Caco-2 (cell line): ENCODE data around the gene C10orf88. TPM values are rescaled to one million over a fixed set of nuclear protein-coding genes. Genes with fewer than 3 reads are reported as not detected.

Experiments used
- BruUV-seq: library from RNA; stranded (reverse); fragments of 400-500 nt; replicated peaks from 2 replicates; lab custom pipeline; 2021; lab: Mats Ljungman, UMichigan
- CTCF ChIA-PET: fragments of 300-600 bp; sonication (Branson Sonifier 250); formaldehyde crosslinking; loops from one replicate; lab custom pipeline; 2022; ENCODE audit warnings: antibody characterized with exemption; lab: Charles Lee
- POLR2A ChIA-PET: fragments of 300-600 bp; sonication (Branson Sonifier 250); formaldehyde crosslinking; loops from one replicate; lab custom pipeline; 2022; ENCODE audit warnings: antibody characterized with exemption; lab: Charles Lee
- DNase-seq, 2 experiments: peaks; one replicate each; pipeline versions ENCODE4 v3.0.0 to v3.0.0-alpha.2; 2020 to 2022
- H3K27me3 ChIP-seq: replicated peaks from 2 replicates; pipeline ENCODE4 v1.6.0; 2011; ENCODE audit warnings: low read length; ENCODE audit not compliant: control insufficient read depth, insufficient read depth
- H3K36me3 ChIP-seq: 2 replicates; pipeline ENCODE4 v1.5.1; 2011; ENCODE audit warnings: low read length; ENCODE audit not compliant: control insufficient read depth, insufficient read depth
- H3K4me1 ChIP-seq: fragments of 250-450 bp; sonication (Bioruptor Pico); 2 replicates; pipeline ENCODE4 v1.5.1; 2020; ENCODE audit warnings: mild to moderate bottlenecking
- H3K4me3 ChIP-seq: 2 replicates; pipeline ENCODE4 v1.5.1; 2011; ENCODE audit warnings: low read depth, mild to moderate bottlenecking, control low read depth, low read length
- H3K9me3 ChIP-seq: fragments of 250-450 bp; sonication (Bioruptor Pico); 2 replicates; pipeline ENCODE4 v1.5.1; 2020; ENCODE audit warnings: mild to moderate bottlenecking, moderate library complexity
- H3K27ac Mint-ChIP-seq: one replicate; pipeline ENCODE4 v1.8.0; 2022; ENCODE audit warnings: mixed read lengths; ENCODE audit not compliant: unreplicated experiment
- H3K27me3 Mint-ChIP-seq: one replicate; pipeline ENCODE4 v1.8.0; 2022; ENCODE audit warnings: mixed read lengths; ENCODE audit not compliant: insufficient read depth, unreplicated experiment
- H3K36me3 Mint-ChIP-seq: one replicate; pipeline ENCODE4 v1.8.0; 2022; ENCODE audit warnings: mild to moderate bottlenecking, mixed read lengths; ENCODE audit not compliant: insufficient read depth, unreplicated experiment
- H3K4me1 Mint-ChIP-seq: one replicate; pipeline ENCODE4 v1.8.0; 2022; ENCODE audit warnings: low read depth, mixed read lengths; ENCODE audit not compliant: unreplicated experiment
- H3K4me3 Mint-ChIP-seq: one replicate; pipeline ENCODE4 v1.8.0; 2022; ENCODE audit warnings: mild to moderate bottlenecking, moderate library complexity, mixed read lengths; ENCODE audit not compliant: unreplicated experiment
- H3K9me3 Mint-ChIP-seq: one replicate; pipeline ENCODE4 v1.8.0; 2022; ENCODE audit warnings: mixed read lengths; ENCODE audit not compliant: unreplicated experiment
- intact Hi-C: fragments of 100-400 bp; cut with micrococcal nuclease; formaldehyde crosslinking; loops from one replicate; pipeline ENCODE4 v1.10.0; 2022; ENCODE audit not compliant: unreplicated experiment
- total RNA-seq: library from RNA; stranded (reverse); gene quantifications from 2 replicates; pipeline ENCODE4 v1.2.3, GENCODE V29; 2022
- TF ChIP-seq, protein P1 (sequence below), 2 experiments: fragments of 200-600 bp in 1 of 2; IDR thresholded peaks; 1 replicate in 1 of 2; 2 replicates in 1 of 2; pipeline versions ENCODE4 v1.5.1 to v1.8.0; 2011 to 2022; ENCODE audit warnings: antibody characterized with exemption in 1 of 2, control low read depth in 1 of 2, inconsistent platforms in 1 of 2, low read depth in 1 of 2, low read length in 1 of 2, mild to moderate bottlenecking in 1 of 2, moderate library complexity in 1 of 2; ENCODE audit not compliant: insufficient read depth in 1 of 2, severe bottlenecking in 1 of 2, unreplicated experiment in 1 of 2

Gene C10orf88
- total RNA-seq, 1 experiment from 2014 or later, result 8.7 TPM

DNA sequence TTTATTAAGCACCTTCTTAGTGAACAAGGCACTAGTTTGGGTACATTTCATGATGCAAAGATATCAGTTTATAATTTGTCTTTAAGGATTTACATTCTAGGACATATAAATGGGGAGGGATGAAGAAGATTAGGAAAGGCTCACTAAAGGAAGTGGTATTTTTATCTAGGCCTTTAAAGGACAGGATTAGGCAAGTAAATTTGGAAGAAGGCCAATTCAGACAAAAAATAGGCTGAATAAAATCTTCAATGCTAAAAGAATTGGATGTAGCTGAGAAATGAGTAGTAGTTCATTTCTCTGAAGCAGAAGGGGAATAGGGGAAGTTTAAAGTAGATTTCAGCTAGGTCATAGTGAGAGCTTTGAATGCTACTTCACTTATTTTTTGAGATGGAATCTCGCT is 69.9 kb downstream of the C10orf88 start:
- POLR2A ChIA-PET, result no interaction called here
- H3K9me3 ChIP-seq, result no peaks in the 10 kb centered on the region
- TF ChIP-seq, protein P1, sequence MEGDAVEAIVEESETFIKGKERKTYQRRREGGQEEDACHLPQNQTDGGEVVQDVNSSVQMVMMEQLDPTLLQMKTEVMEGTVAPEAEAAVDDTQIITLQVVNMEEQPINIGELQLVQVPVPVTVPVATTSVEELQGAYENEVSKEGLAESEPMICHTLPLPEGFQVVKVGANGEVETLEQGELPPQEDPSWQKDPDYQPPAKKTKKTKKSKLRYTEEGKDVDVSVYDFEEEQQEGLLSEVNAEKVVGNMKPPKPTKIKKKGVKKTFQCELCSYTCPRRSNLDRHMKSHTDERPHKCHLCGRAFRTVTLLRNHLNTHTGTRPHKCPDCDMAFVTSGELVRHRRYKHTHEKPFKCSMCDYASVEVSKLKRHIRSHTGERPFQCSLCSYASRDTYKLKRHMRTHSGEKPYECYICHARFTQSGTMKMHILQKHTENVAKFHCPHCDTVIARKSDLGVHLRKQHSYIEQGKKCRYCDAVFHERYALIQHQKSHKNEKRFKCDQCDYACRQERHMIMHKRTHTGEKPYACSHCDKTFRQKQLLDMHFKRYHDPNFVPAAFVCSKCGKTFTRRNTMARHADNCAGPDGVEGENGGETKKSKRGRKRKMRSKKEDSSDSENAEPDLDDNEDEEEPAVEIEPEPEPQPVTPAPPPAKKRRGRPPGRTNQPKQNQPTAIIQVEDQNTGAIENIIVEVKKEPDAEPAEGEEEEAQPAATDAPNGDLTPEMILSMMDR (IDR thresholded peaks at IDR 0.05; ENCODE audit: insufficient read depth in 1 of 2, low read depth in 1 of 2, low read length in 1 of 2, severe bottlenecking in 1 of 2, unreplicated experiment in 1 of 2), result no peak
- no peak overlapping the region for H3K4me3 ChIP-seq
- Mint-ChIP-seq H3K36me3 (peaks cover 10% of the 10 kb centered on the region), H3K4me3 (no peak overlapping the region), H3K27ac (no peak overlapping the region), H3K9me3 (no peaks in the 10 kb centered on the region), H3K4me1 (peaks cover 7% of the 10 kb centered on the region), H3K27me3 (no peaks in the 10 kb centered on the region)
- intact Hi-C loops, result no loop called here
- CTCF ChIA-PET, result no interaction called here
- peaks cover 7% of the 10 kb centered on the region; the same call in 1 of the 2 replicates for H3K4me1 ChIP-seq
- BruUV-seq, result no TSS peak
- no peak for DNase-seq
- no peaks in the 10 kb centered on the region; the same call in 1 of the 2 replicates for H3K36me3 ChIP-seq
- no peaks in the 10 kb centered on the region for H3K27me3 ChIP-seq

DNA sequence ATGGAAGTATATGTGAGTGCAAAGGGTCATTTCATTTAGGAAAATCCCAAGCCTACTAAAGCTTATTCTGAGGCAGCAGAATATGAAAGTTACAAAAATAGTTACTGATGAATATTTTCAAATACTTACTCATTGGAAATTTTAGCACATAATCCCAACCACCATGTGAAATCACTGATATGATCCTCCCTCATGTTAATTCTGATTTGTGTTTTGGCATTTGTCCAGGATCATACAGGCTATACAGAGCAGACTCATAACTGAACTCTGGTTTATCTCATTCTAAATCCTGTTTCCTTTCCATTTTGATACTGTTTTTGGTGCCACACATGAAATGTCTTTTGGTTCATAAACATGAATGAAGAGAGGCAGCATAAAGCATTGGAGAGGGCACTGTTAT is 71.3 kb downstream of the C10orf88 start:
- DNase-seq, result no peak
- H3K27ac Mint-ChIP-seq, result no peak overlapping the region
- H3K9me3 Mint-ChIP-seq, result no peaks in the 10 kb centered on the region
- no peaks in the 10 kb centered on the region for H3K27me3 Mint-ChIP-seq
- no peak overlapping the region for H3K4me3 Mint-ChIP-seq
- peaks cover 17% of the 10 kb centered on the region for H3K4me1 Mint-ChIP-seq
- peaks cover 13% of the 10 kb centered on the region for H3K36me3 Mint-ChIP-seq
- Histone ChIP-seq H3K9me3 (no peaks in the 10 kb centered on the region), H3K4me3 (no peak overlapping the region), H3K36me3 (no peaks in the 10 kb centered on the region), H3K4me1 (peaks cover 15% of the 10 kb centered on the region; the same call in 1 of the 2 replicates), H3K27me3 (no peaks in the 10 kb centered on the region)
- ChIA-PET POLR2A (no interaction called here), CTCF (no interaction called here)
- intact Hi-C loops, result no loop called here
- TF ChIP-seq, protein P1 (IDR thresholded peaks at IDR 0.05; ENCODE audit: insufficient read depth in 1 of 2, low read depth in 1 of 2, low read length in 1 of 2, severe bottlenecking in 1 of 2, unreplicated experiment in 1 of 2), result no peak
- BruUV-seq, result no TSS peak

Other genes starting within 250 kb of the C10orf88 start
- gene CUZD1, start 108.4 kb downstream of the C10orf88 start, total RNA-seq, result 2.1 and 2.2 TPM in 2 replicates
- 17.7 and 19.0 TPM in 2 replicates for gene FAM24B, start 74.6 kb downstream of the C10orf88 start, total RNA-seq
- not detected in 2 replicates for gene FAM24A, start 43.6 kb downstream of the C10orf88 start, total RNA-seq
- 8.2 and 9.1 TPM in 2 replicates for gene PSTK, start 26.2 kb upstream of the C10orf88 start, total RNA-seq
- 10.4 and 11.6 TPM in 2 replicates for gene IKZF5, start 54.6 kb upstream of the C10orf88 start, total RNA-seq
- gene ACADSB, start 54.8 kb upstream of the C10orf88 start, total RNA-seq, result 23.5 and 25.3 TPM in 2 replicates
- not detected in 2 replicates for gene HMX3, start 181.7 kb upstream of the C10orf88 start, total RNA-seq
- 1.4 and 1.7 TPM in 2 replicates for gene HMX2, start 193.9 kb upstream of the C10orf88 start, total RNA-seq
- gene BUB3, start 200.2 kb upstream of the C10orf88 start, total RNA-seq, result 129 and 141 TPM in 2 replicates